DND-41 (cell line): ENCODE results near the gene NEB.
"Not testable (repeated sequence)": the region's sequence is repeated elsewhere in the genome, so short reads cannot be mapped to it uniquely, and the experiment has no call there.

Experiments
- EZH2 ChIP-seq: IDR thresholded peaks from 3 replicates; pipeline ENCODE4 v1.6.1; 2012; ENCODE audit warnings: borderline replicate concordance, low read depth, mild to moderate bottlenecking, moderate library complexity, low read length, inconsistent platforms; ENCODE audit not compliant: severe bottlenecking
- TF ChIP-seq, protein P1 (sequence below): IDR thresholded peaks from 2 replicates; pipeline ENCODE4 v1.5.1; 2012; ENCODE audit warnings: borderline replicate concordance, low read length, moderate library complexity, mild to moderate bottlenecking; ENCODE audit not compliant: poor library complexity, severe bottlenecking; ENCODE audit errors: extremely low read depth

DNA sequence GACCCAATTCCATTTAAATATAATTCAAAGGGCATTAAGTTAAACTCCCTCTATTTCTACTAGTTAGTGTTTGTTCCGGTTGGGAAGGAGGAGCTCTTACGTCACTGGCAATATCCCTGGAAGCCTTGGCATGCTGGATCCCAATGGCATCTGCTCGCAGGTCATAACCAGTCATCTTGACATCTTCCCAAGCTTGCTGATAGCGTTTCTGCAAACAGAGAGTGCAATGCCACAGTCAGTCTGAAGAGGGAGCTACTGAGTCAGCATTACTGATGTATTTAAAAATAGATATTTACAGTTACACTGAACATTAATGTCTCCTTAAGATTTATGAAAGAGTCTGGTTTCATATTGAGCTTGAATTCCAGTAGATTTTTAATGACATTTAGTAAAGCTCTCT lies 153.6 kb downstream of the NEB start:
- TF ChIP-seq, protein P1, sequence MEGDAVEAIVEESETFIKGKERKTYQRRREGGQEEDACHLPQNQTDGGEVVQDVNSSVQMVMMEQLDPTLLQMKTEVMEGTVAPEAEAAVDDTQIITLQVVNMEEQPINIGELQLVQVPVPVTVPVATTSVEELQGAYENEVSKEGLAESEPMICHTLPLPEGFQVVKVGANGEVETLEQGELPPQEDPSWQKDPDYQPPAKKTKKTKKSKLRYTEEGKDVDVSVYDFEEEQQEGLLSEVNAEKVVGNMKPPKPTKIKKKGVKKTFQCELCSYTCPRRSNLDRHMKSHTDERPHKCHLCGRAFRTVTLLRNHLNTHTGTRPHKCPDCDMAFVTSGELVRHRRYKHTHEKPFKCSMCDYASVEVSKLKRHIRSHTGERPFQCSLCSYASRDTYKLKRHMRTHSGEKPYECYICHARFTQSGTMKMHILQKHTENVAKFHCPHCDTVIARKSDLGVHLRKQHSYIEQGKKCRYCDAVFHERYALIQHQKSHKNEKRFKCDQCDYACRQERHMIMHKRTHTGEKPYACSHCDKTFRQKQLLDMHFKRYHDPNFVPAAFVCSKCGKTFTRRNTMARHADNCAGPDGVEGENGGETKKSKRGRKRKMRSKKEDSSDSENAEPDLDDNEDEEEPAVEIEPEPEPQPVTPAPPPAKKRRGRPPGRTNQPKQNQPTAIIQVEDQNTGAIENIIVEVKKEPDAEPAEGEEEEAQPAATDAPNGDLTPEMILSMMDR, result not testable (repeated sequence)
- not testable (repeated sequence) for TF ChIP-seq EZH2
